DOHH2 (cell line): ENCODE data around the gene KLF16.

ENCODE experiments used
- H3F3A ChIP-seq: fragments of 200-600 bp; sonication (generic), shearing (Covaris generic); 2 replicates; pipeline ENCODE4 v1.6.0; 2016; ENCODE audit warnings: antibody characterized with exemption, mild to moderate bottlenecking; ENCODE audit not compliant: control insufficient read depth, insufficient read depth
- H3K27ac ChIP-seq: fragments of 200-600 bp; sonication (generic); 2 replicates; pipeline ENCODE4 v1.5.1; 2014; ENCODE audit warnings: low read depth, mild to moderate bottlenecking, low read length, moderate library complexity
- H3K27me3 ChIP-seq: fragments of 200-600 bp; sonication (generic); 2 replicates; pipeline ENCODE4 v1.6.1; 2014; ENCODE audit warnings: mild to moderate bottlenecking, low read length, mixed read lengths; ENCODE audit not compliant: control insufficient read depth
- H3K36me3 ChIP-seq: fragments of 200-600 bp; sonication (generic); 2 replicates; pipeline ENCODE4 v1.6.1; 2014; ENCODE audit warnings: mild to moderate bottlenecking, low read length, moderate library complexity, mixed read lengths; ENCODE audit not compliant: control insufficient read depth
- H3K4me1 ChIP-seq: fragments of 200-600 bp; sonication (generic); 2 replicates; pipeline ENCODE4 v1.6.1; 2014; ENCODE audit warnings: mild to moderate bottlenecking, low read length, mixed read lengths; ENCODE audit not compliant: control insufficient read depth
- H3K4me2 ChIP-seq: fragments of 200-600 bp; sonication (generic); 2 replicates; pipeline ENCODE4 v1.6.0; 2014; ENCODE audit warnings: mild to moderate bottlenecking, low read length, moderate library complexity
- H3K4me3 ChIP-seq: fragments of 200-600 bp; sonication (generic); 2 replicates; pipeline ENCODE4 v1.5.1; 2014; ENCODE audit warnings: mild to moderate bottlenecking, low read length, mixed read lengths
- H3K79me2 ChIP-seq: fragments of 200-600 bp; sonication (generic); 2 replicates; pipeline ENCODE4 v1.6.1; 2014; ENCODE audit warnings: mild to moderate bottlenecking, low read length, mixed read lengths; ENCODE audit not compliant: control insufficient read depth
- H3K9me2 ChIP-seq: fragments of 200-600 bp; sonication (generic); replicated peaks from 2 replicates; pipeline ENCODE4 v1.6.1; 2014; ENCODE audit warnings: mild to moderate bottlenecking, low read length, mixed read lengths; ENCODE audit not compliant: control insufficient read depth
- H3K9me3 ChIP-seq: fragments of 200-600 bp; sonication (generic); 2 replicates; pipeline ENCODE4 v1.6.1; 2014; ENCODE audit warnings: antibody characterized with exemption, low read length, mixed read lengths; ENCODE audit not compliant: control insufficient read depth, insufficient read depth
- H4K20me1 ChIP-seq: fragments of 200-600 bp; sonication (generic); 2 replicates; pipeline ENCODE4 v1.6.0; 2014; ENCODE audit warnings: low read depth, mild to moderate bottlenecking, antibody characterized with exemption, low read length, moderate library complexity; ENCODE audit not compliant: control insufficient read depth, insufficient read depth
- CTCF ChIP-seq: fragments of 200-600 bp; sonication (generic); IDR thresholded peaks from one replicate; pipeline ENCODE4 v1.5.1; 2014; ENCODE audit warnings: antibody characterized with exemption, mild to moderate bottlenecking, low read depth, low read length; ENCODE audit not compliant: poor library complexity, severe bottlenecking
- EZH2phosphoT487 ChIP-seq: fragments of 200-600 bp; sonication (generic); IDR thresholded peaks from 2 replicates; pipeline ENCODE4 v1.6.1; 2017; ENCODE audit warnings: borderline replicate concordance, mild to moderate bottlenecking, antibody characterized with exemption, low read length, moderate library complexity, mixed read lengths

The KLF16 gene

GRCh38 chr19:1828279-1829238 lies 34.8 kb downstream of the KLF16 start:
- H3K9me2 ChIP-seq: no peaks in the 10 kb centered on the region

GRCh38 chr19:1827566-1828278 lies 35.7 kb downstream of the KLF16 start:
- Histone ChIP-seq H3K79me2 (peaks cover 45% of the 10 kb centered on the region), H3K36me3 (peaks cover 52% of the 10 kb centered on the region), H3K9me3 (no peaks in the 10 kb centered on the region), H3K27me3 (no peaks in the 10 kb centered on the region), H3K4me3 (no peak overlapping the region), H3K27ac (no peak overlapping the region), H3K4me1 (no peaks in the 10 kb centered on the region), H3K4me2 (no peak overlapping the region), H3F3A (no peaks in the 10 kb centered on the region; the same call in 1 of the 2 replicates), H4K20me1 (no peaks in the 10 kb centered on the region), H3K9me2 (no peaks in the 10 kb centered on the region)
- TF ChIP-seq CTCF: no peak
- TF ChIP-seq EZH2phosphoT487: no peak

More at GRCh38 chr19:1828279-1829238, 34.8 kb downstream of the KLF16 start:
- Histone ChIP-seq H3K27me3 (no peaks in the 10 kb centered on the region), H3K36me3 (peaks cover 44% of the 10 kb centered on the region), H3K4me1 (no peaks in the 10 kb centered on the region), H3K27ac (no peak overlapping the region), H3K4me3 (no peak overlapping the region), H3K9me3 (no peaks in the 10 kb centered on the region), H4K20me1 (no peaks in the 10 kb centered on the region), H3F3A (no peaks in the 10 kb centered on the region; the same call in 1 of the 2 replicates), H3K4me2 (no peak overlapping the region), H3K79me2 (peaks cover 53% of the 10 kb centered on the region)
- TF ChIP-seq CTCF: no peak
- no peak for TF ChIP-seq EZH2phosphoT487

GRCh38 chr19:1826557-1827521 lies 36.5 kb downstream of the KLF16 start:
- H3K4me1 ChIP-seq: no peaks in the 10 kb centered on the region
- H3K9me2 ChIP-seq: no peaks in the 10 kb centered on the region
- no peaks in the 10 kb centered on the region for H3K27me3 ChIP-seq
- no peaks in the 10 kb centered on the region for H3K9me3 ChIP-seq
- TF ChIP-seq CTCF (no peak), EZH2phosphoT487 (no peak)
- no peak overlapping the region for H3K27ac ChIP-seq
- no peak overlapping the region for H3K4me2 ChIP-seq
- H3K79me2 ChIP-seq: peaks cover 38% of the 10 kb centered on the region
- peaks cover 59% of the 10 kb centered on the region for H3K36me3 ChIP-seq
- H4K20me1 ChIP-seq: no peaks in the 10 kb centered on the region
- no peak overlapping the region for H3K4me3 ChIP-seq
- no peaks in the 10 kb centered on the region; the same call in 1 of the 2 replicates for H3F3A ChIP-seq
